Stimulated activated CD8-positive, alpha-beta memory T cell treated with anti-CD3 and anti-CD28 coated beads, Interleukin-15, amount 100 ng/mL, for 24 hours (primary cell): ENCODE measurements around the gene PEX11B.
A peak's percentile ranks its signal among the peaks of the same experiment; 100 is the strongest.

ENCODE experiments used
- DNase-seq: peaks from one replicate; pipeline ENCODE4 v3.0.0-alpha.2; 2020; ENCODE audit warnings: low read depth

PEX11B gene

GRCh38 chr1:145871994-145872924 lies 46.3 kb downstream of the PEX11B start:
- DNase-seq, result peak; percentile 16

GRCh38 chr1:145868232-145868631 lies 50.3 kb downstream of the PEX11B start:
- no peak for DNase-seq

GRCh38 chr1:145863282-145864018 lies 55.1 kb downstream of the PEX11B start:
- DNase-seq, result no peak
